HepG2 (cell line): ENCODE data around the gene UBE2O. TPM values are rescaled to one million over a fixed set of nuclear protein-coding genes. Genes with fewer than 3 reads are reported as not detected.
A peak's percentile ranks its signal among the peaks of the same experiment; 100 is the strongest.

Experiments used
- CCAR2 ChIP-seq: fragments of 200-400 bp; formaldehyde crosslinking; optimal IDR thresholded peaks from 2 replicates; pipeline ENCODE3; 2018; ENCODE audit warnings: low read depth, mild to moderate bottlenecking, low read length, moderate library complexity
- CEBPG ChIP-seq: IDR thresholded peaks from 2 replicates; pipeline ENCODE4 v1.6.1; 2016
- GABPA ChIP-seq, 2 experiments: IDR thresholded peaks; 2 replicates each; pipeline ENCODE4 v1.6.1; 2011 to 2016; ENCODE audit warnings: low read depth in 2 of 2, low read length in 1 of 2, missing biosample characterization in 1 of 2, missing genetic modification characterization in 1 of 2
- KAT7 ChIP-seq: IDR thresholded peaks from 2 replicates; pipeline ENCODE4 v1.6.1; 2018; ENCODE audit warnings: borderline replicate concordance, missing compliant biosample characterization
- MIXL1 ChIP-seq: IDR thresholded peaks from 2 replicates; pipeline ENCODE4 v1.6.1; 2016
- MZF1 ChIP-seq: sonication (generic); formaldehyde crosslinking; IDR thresholded peaks from 2 replicates; pipeline ENCODE4 v1.8.1; 2023; ENCODE audit warnings: mild to moderate bottlenecking, missing genetic modification reagents, borderline replicate concordance
- NFE2L1 ChIP-seq: sonication (generic); formaldehyde crosslinking; IDR thresholded peaks from 2 replicates; pipeline ENCODE4 v1.4.0; 2020; ENCODE audit warnings: missing genetic modification reagents, mild to moderate bottlenecking, borderline replicate concordance
- PBX3 ChIP-seq: sonication (generic); formaldehyde crosslinking; IDR thresholded peaks from 2 replicates; pipeline ENCODE4 v1.8.1; 2023; ENCODE audit warnings: missing genetic modification reagents, inconsistent platforms, borderline replicate concordance
- POLR2AphosphoS2 ChIP-seq: IDR thresholded peaks from 2 replicates; pipeline ENCODE4 v1.6.1; 2011; ENCODE audit warnings: low read depth, low read length, improper control_type of control experiment
- SIN3B ChIP-seq: fragments of 150-350 bp; IDR thresholded peaks from 2 replicates; pipeline ENCODE4 v1.6.1; 2014; ENCODE audit warnings: low read length
- SMYD3 ChIP-seq: sonication (generic); formaldehyde crosslinking; IDR thresholded peaks from 2 replicates; pipeline ENCODE4 v1.8.1; 2023; ENCODE audit warnings: mild to moderate bottlenecking, missing genetic modification reagents
- SRSF4 ChIP-seq: fragments of 200-400 bp; formaldehyde crosslinking; IDR thresholded peaks from one replicate; pipeline ENCODE4 v1.6.1; 2018; ENCODE audit warnings: mild to moderate bottlenecking, low read depth, low read length, moderate library complexity; ENCODE audit not compliant: poor library complexity, severe bottlenecking
- SSRP1 ChIP-seq: IDR thresholded peaks from 2 replicates; pipeline ENCODE4 v1.6.1; 2016; ENCODE audit warnings: control low read depth
- TEAD3 ChIP-seq: optimal IDR thresholded peaks from 2 replicates; pipeline ENCODE3; 2016; ENCODE audit warnings: borderline replicate concordance
- TIGD3 ChIP-seq: sonication (generic); formaldehyde crosslinking; IDR thresholded peaks from 2 replicates; pipeline ENCODE4 v1.5.1; 2020; ENCODE audit warnings: mild to moderate bottlenecking, missing genetic modification reagents, borderline replicate concordance
- U2AF2 ChIP-seq: fragments of 200-400 bp; formaldehyde crosslinking; IDR thresholded peaks from 2 replicates; pipeline ENCODE4 v1.6.1; 2017; ENCODE audit warnings: low read depth, mild to moderate bottlenecking, low read length
- YEATS2 ChIP-seq: sonication (generic); formaldehyde crosslinking; IDR thresholded peaks from 2 replicates; pipeline ENCODE4 v1.4.0; 2020; ENCODE audit warnings: missing genetic modification reagents, borderline replicate concordance
- ZFP82 ChIP-seq: sonication (generic); formaldehyde crosslinking; IDR thresholded peaks from 2 replicates; pipeline ENCODE4 v1.5.1; 2020; ENCODE audit warnings: mild to moderate bottlenecking, missing genetic modification reagents, borderline replicate concordance
- ZNF20 ChIP-seq: sonication (generic); formaldehyde crosslinking; IDR thresholded peaks from 2 replicates; pipeline ENCODE4 v1.4.0; 2020; ENCODE audit warnings: mild to moderate bottlenecking, moderate library complexity, missing genetic modification reagents
- ZNF281 ChIP-seq: sonication (generic); formaldehyde crosslinking; IDR thresholded peaks from 2 replicates; pipeline ENCODE4 v1.4.0; 2020; ENCODE audit warnings: missing genetic modification reagents, borderline replicate concordance
- ZNF549 ChIP-seq: sonication (generic); formaldehyde crosslinking; IDR thresholded peaks from 2 replicates; pipeline ENCODE4 v1.5.0; 2020; ENCODE audit warnings: missing genetic modification reagents
- ZNF564 ChIP-seq: sonication (generic); formaldehyde crosslinking; IDR thresholded peaks from 2 replicates; pipeline ENCODE4 v1.8.1; 2023; ENCODE audit warnings: mild to moderate bottlenecking, missing genetic modification reagents
- ZNF572 ChIP-seq: sonication (generic); formaldehyde crosslinking; IDR thresholded peaks from 2 replicates; pipeline ENCODE4 v1.5.1; 2020; ENCODE audit warnings: mild to moderate bottlenecking, missing genetic modification reagents
- ZNF589 ChIP-seq: sonication (generic); formaldehyde crosslinking; conservative IDR thresholded peaks from 2 replicates; pipeline ENCODE4 v1.8.0; 2022; ENCODE audit warnings: mild to moderate bottlenecking, moderate library complexity, missing genetic modification reagents
- ZNF691 ChIP-seq: sonication (generic); formaldehyde crosslinking; IDR thresholded peaks from 2 replicates; pipeline ENCODE4 v1.4.0; 2020; ENCODE audit warnings: missing genetic modification reagents, low read depth, mild to moderate bottlenecking, borderline replicate concordance
- polyA plus RNA-seq, 8 experiments: library from polyadenylated mRNA; depleted of rRNA in 3 of 8; stranded (reverse) in 7 of 8; unstranded in 1 of 8; fragments of >200 nt; fragmentation: Illumina TruSeq in 4 of 8; extraction: Trizol in 4 of 8; gene quantifications; 2 replicates each; pipeline versions ENCODE4 v1.2.1 to v1.2.3, GENCODE V29; 2011 to 2016; ENCODE audit warnings: low read depth in 4 of 8, missing spikeins in 1 of 8, mixed read lengths in 1 of 8; ENCODE audit not compliant: insufficient read depth in 1 of 8
- total RNA-seq, 5 experiments: library from RNA; depleted of rRNA; stranded (reverse); fragments of >200 nt; fragmentation: Illumina TruSeq; extraction: Trizol; gene quantifications; 2 replicates each; pipeline ENCODE4 v1.2.3, GENCODE V29; 2016; ENCODE audit warnings: low read depth in 1 of 5

UBE2O gene
- total and polyA plus RNA-seq, 2 of the 13 experiments (the other 11 are each of a cell fraction or from before 2014, with no cell fraction given): 21.5 to 23.5 TPM

GRCh38 chr17:76499267-76499667 lies 46.3 kb upstream of the UBE2O start (continued):
- no peak for TF ChIP-seq MZF1
- TF ChIP-seq CEBPG (CRISPR knock-in tag): peak; percentile 33; the same call in 1 of the 2 replicates
- no peak for TF ChIP-seq NFE2L1
- TF ChIP-seq GABPA (IDR thresholded peaks at IDR 0.05; ENCODE audit: low read depth, low read length): no peak
- TF ChIP-seq GABPA (CRISPR knock-in tag; IDR thresholded peaks at IDR 0.05; ENCODE audit: low read depth): no peak
- TF ChIP-seq ZNF691 (CRISPR knock-in tag): peak; percentile 62; the same call in 1 of the 2 replicates
- TF ChIP-seq POLR2AphosphoS2: no peak
- TF ChIP-seq SSRP1 (CRISPR knock-in tag): no peak; the same call in 1 of the 2 replicates
- TF ChIP-seq YEATS2: peak; percentile 52; the same call in 1 of the 2 replicates
- 0 out of 2 replicates have a peak, but pooled peaks have one; percentile 48 for TF ChIP-seq ZNF564
- no peak for TF ChIP-seq SIN3B
- TF ChIP-seq TIGD3 (CRISPR knock-in tag): no peak
- TF ChIP-seq PBX3 (CRISPR knock-in tag): no peak
- TF ChIP-seq TEAD3 (CRISPR knock-in tag): peak; percentile 99
- TF ChIP-seq U2AF2: no peak
- TF ChIP-seq SRSF4: no peak
- no peak for TF ChIP-seq MIXL1 (CRISPR knock-in tag)
- TF ChIP-seq CCAR2: peak; percentile 91
- TF ChIP-seq ZNF20 (CRISPR knock-in tag): 0 out of 2 replicates have a peak, but pooled peaks have one; percentile 46
- peak; percentile 73; the same call in 1 of the 2 replicates for TF ChIP-seq ZNF281 (CRISPR knock-in tag)
- TF ChIP-seq ZNF589 (CRISPR knock-in tag): 0 out of 2 replicates have a peak, but pooled peaks have one; percentile 44
- no peak for TF ChIP-seq ZNF572
- TF ChIP-seq SMYD3 (CRISPR knock-in tag): 0 out of 2 replicates have a peak, but pooled peaks have one; percentile 40
- no peak for TF ChIP-seq ZNF549 (CRISPR knock-in tag)
- peak; percentile 83; the same call in 1 of the 2 replicates for TF ChIP-seq KAT7
- 0 out of 2 replicates have a peak, but pooled peaks have one; percentile 14 for TF ChIP-seq ZFP82 (CRISPR knock-in tag)
